Measurements from ENCODE around the gene LRP3.

LRP3 gene

DNA sequence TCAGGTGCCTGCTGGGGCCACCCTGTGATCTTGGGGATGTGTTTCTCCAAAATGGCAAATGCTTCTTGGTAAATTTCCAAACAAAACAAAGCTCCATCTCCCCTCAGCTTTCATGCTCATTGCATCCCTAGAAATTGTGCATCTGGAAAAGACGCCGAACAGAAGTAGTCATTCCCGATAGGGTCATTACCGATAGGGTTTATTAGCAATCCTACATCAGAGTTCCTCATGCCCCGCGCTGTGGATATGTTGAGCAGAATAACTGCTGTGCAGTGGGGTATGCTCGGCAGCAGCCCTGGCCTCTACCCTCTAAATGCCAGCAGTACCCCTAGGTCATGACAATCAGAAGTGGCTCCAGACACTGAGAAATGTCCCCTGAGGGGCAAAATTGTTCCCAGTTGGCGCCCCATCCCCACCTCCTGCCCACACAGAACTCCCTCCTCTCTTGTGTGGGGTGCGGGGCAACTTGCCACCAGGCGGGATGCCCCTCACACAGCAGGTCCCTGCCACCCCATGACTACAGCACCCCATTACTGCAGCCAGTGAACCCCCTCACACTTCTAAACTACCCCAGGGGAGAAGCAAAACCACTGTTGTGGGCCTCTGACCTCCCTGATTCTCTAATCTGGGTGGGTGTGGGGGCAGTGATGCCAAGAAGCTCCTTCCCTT, 44.5 kb downstream of the LRP3 start:
- DNase-seq (ENCODE audit: low read depth), result no peak

DNA sequence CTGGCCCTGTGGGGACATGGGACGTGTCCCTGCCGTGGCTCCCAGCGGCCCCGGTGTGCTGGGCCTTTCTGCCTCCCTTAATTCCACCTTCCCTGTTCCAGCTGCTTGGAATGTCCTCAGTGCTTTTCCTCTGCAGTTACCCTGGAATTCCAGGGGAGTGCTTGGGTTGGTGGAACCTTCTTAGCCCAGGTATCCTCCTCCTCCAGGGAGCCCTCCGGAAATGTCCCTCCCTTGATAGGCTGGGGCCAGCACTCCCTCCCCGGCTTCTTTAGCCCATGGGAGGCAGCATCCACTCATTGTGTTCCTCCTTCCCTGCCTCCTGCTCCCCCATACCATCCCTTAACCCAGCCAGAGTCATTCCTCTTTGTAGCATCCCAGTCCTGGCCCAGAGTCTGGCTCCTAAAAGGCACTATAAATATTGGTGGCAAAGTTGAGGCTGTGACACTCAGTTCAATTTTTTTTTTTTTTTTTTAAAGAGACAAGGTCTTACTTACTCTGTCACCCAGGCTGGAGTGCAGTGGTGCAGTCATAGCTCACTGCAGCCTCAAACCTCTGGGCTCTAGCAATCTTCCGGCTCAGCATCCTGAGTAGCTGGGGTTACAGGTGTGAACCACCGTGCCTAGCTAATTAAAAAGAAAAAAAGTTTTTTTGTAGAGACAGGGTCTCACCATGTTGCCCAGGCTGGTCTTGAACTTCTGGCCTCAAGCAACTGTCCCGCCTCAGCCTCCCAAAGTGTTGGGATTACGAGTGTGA, 45.3 kb downstream of the LRP3 start:
- no peak for DNase-seq (ENCODE audit: low read depth)

- no peak for DNase-seq (ENCODE audit: low read depth)
Measured at GRCh38 chr19:33240181-33240771, 46.1 kb downstream of the LRP3 start.

DNA sequence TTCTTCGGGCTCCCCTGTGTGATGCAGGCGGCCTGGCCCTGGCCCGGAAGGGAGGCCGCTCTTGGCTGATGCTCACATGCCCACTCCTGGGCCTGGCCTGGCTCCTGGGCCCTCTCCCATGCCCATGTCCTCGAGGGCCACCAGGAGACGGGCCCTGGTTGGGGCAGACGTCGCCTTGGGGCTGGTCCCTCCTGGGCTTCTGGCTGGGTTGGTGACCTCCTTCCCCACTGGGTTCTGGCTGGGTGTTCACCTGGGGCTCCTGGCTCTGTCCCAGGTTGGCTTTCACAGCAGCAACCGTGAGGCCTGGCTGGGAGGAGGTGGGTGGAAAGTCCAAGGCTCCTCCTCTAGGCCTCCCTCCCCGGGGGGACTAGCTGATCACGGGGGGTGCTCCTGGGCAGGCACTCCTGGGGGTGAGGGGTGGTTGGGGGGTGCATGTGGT, 47.0 kb downstream of the LRP3 start:
- DNase-seq (ENCODE audit: low read depth), result no peak

DNA sequence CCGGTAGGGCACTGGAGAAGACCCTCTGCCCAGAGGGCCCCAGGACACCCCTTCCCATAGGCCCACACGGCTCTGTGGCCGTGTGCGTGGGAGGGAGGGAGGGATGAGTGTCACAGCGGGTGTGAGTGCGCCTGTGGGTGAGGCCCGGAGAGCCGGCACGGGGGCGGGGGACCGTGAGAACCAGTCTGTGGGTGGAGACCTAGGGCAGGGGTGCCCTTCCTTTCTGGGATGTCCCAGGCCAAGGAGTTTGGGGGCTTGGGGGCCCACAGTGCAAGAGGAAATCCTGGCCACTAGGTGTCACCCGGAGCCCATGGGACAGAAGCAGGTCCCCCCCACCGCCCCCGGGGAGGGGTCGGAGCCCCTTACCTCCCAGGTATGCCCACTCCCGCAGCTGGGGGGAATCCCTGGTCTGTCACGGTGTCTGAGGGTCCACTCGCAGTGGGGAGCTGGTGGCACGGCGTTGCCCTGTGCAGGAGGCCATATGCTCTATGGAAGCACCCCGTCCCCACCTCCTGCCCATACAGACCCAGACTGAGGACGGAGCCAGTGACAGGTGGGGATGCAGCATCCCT, 47.5 kb downstream of the LRP3 start:
- no peak for DNase-seq (ENCODE audit: low read depth)

DNA sequence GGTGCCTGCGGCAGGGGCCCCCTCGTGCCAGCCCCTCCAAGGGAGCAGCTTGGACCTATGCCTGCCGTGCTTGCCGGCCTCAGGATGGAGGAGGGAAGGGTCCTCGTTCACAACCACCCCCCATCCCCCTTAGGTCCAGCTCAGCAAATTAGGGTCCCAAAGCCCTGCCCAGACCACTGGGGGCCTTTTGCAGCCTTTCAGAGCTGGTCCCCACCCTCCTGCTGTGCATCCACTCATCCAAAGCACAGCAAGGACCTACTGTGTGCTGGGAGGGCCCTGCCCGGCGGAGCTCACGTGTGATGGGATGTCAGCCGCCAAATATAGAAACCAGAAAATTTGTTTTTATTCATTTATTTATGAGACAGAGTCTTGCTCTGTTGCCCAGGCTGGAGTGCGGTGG, 48.0 kb downstream of the LRP3 start:
- no peak for DNase-seq (ENCODE audit: low read depth)

DNA sequence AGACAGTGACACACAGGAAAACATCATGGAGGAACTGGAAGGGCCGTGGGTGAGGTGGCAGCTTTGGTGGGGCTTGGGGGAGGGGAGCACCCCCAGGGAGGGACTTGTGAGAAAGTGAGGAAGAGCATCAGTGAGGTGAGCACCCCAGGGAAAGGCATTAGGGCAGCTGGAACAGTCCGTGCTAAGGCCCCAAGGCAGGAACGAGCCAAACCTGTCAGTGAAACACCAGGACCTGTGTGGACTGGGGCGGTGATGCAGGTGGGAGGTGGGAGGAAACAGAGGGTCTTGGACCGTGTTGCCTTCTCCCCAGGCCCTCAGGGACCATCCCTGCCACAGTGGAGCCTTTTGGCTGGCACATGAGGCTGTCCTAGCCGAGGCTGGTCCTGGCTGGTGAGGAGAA, 48.8 kb downstream of the LRP3 start:
- no peak for DNase-seq (ENCODE audit: low read depth)

DNA sequence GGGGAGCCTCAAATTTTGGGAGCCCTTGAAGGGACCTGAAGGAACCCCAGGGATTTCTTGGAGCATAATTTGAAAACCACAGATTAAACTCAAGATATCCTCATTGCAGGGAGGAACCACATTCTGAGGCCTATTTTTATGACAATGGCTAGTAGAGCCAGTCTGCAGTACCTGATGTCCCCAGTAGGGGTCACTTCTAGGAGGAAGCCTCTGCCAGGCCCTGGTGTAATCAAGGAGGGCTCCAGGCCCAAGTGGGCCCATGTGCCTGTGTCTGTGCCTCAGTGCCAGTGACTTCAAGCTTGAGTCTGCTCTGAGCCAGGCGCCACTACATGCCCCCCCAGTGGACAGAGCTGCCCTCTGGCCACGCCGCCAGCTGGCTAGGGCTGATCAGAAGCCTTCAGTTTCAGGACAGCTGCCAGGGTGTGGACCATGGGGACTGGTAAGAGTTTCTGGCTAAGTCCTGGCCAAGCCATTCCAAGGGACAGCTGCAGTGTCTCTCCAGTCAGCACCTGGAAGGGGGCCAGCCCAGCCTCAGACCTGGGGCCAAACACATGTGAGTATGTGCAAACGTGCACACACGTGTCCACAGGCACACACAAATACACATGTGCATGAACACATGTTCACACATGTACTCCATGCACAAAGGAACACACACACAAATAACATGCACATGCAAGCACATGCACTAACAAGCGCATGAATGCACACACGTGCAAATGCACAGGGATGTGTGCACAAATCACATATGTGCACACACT, 52.0 kb downstream of the LRP3 start:
- no peak for DNase-seq (ENCODE audit: low read depth)

- no peak for DNase-seq (ENCODE audit: low read depth)
Measured at GRCh38 chr19:33246709-33247440, 52.7 kb downstream of the LRP3 start.

DNA sequence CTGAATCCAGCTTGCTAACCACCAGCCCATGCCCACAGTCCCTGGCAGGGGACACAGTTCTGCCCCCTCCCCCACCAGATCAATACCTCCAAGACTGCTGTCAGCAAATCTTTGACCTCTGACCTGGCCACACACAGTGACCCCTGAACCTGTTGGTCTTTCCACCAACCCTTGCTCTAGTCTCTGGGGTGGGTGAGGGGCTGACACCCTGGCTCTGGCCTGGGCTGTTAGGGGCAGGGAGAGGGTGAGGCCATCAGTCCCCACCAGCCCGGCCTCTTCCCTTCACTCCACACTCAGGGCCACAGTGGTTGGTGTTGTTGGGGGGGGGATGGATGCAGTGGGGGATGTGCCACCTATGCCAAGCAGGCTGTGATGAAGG, 53.3 kb downstream of the LRP3 start:
- no peak for DNase-seq (ENCODE audit: low read depth)

DNA sequence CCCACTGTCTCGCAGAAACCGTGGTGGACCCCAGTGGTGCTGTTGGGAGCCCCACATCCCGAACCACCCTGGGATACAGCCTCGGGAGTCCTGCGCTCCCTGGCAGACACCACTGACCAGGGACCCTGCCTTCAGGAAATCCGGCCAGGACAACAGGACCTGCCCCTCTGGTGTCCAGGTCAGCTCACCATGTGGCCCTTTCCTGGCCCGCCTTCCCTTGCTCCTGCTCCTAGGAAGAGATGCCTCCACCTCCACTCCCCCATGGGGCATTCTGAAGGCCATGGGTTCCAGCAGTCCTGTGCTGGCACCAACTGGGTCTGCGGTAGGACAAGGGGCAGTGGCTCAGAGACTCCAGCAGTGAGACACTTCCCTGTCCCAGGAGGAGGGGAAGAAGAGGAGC, 54.0 kb downstream of the LRP3 start:
- no peak for DNase-seq (ENCODE audit: low read depth)

DNA sequence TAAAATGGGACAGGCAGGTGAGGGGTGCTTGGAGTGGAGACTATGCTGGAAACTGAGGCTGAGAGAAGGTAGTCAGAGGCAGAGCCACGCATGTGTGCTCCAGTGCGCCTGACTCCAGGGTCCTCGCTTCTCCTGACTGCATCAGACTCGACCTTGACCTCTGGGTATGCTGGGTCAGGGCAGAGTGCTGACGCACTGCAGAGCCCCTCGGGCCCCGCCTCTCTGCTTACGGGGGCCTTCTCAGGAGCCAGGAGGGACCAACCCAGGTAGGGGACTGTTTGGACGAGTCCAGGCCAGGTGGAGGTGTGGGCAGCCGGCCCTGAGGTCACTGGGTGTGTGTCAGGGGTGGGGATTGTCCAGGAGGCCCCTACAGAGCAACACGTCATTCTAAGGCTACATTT, 54.4 kb downstream of the LRP3 start:
- no peak for DNase-seq (ENCODE audit: low read depth)

DNA sequence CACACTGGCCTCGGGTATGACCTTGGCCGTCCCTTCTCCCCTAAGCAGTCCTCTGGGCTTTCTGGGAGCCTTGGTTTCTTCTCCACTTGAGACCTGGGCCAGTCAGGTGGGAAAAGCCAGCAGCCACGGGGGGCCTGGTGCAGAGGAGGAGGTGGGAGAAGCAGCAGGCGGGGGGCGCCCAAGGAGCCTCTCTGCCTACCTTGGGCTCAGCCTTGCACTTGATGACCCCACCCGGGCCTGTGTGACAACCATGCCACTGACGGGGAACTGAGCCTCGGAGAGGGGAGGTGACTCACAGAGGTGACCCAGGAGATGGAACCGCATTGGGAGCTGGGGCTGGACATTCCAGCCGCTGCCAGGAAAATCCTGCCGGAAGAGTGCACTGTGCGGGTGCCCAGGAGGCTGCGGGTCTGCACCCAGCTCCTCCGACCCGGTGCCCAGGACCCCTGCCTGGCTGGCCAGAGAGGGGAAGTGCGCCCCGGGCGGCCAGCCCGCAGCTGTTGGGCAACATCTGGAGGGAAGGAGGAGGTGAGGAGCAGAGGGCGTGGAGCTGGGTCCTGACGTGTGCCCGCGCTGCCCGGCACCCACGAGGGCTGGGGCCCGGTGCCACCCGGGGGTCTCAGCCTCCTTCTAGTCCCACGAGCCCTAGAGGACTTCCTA, 55.0 kb downstream of the LRP3 start:
- no peak for DNase-seq (ENCODE audit: low read depth)

GRCh38 chr19:33249740-33250366, 55.7 kb downstream of the LRP3 start:
- no peak for DNase-seq (ENCODE audit: low read depth)

DNA sequence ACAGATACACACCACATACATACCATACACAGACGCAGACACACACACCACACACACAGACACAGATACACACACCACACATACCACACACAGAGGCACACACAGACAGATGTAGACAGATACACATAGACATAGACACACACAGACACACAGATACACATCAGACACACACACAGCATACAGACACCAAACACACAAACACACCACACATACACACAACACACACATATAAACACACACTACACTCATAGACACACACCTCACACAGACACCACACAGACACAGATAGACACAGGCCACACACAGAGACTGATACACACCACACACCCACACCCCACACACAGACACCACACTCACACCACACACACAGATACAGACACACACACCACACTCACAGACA, 56.4 kb downstream of the LRP3 start:
- DNase-seq (ENCODE audit: low read depth), result no peak

- no peak for DNase-seq (ENCODE audit: low read depth)
Measured at GRCh38 chr19:33251076-33251475, 56.9 kb downstream of the LRP3 start.

DNA sequence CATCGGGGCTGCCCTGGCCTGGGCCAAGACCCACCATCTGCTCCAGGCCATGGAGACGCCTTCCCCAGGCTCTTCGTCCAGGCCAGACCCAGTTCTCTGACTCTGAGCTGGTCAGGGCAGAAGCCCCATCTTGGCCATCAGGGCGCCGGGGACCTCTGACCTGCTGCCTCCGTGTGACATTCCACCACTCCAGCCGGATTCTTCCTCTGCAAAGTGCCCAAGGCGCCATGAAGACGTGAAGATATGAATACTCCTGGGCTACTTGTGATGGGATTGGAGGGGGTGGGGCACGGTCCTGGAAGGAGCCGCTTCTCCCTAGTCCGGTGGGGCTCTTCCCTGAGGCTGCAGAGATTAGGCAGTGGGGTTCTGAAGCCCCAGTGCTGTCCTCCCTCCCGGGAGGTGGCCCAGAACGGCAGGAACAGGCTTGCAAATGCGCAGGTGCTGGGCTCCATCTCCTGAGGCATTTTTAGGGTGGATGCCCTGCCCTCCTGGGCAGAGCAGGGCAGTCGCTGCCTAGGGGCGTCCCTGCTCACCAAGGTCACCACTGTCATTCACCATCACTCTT, 57.5 kb downstream of the LRP3 start:
- DNase-seq (ENCODE audit: low read depth), result no peak

DNA sequence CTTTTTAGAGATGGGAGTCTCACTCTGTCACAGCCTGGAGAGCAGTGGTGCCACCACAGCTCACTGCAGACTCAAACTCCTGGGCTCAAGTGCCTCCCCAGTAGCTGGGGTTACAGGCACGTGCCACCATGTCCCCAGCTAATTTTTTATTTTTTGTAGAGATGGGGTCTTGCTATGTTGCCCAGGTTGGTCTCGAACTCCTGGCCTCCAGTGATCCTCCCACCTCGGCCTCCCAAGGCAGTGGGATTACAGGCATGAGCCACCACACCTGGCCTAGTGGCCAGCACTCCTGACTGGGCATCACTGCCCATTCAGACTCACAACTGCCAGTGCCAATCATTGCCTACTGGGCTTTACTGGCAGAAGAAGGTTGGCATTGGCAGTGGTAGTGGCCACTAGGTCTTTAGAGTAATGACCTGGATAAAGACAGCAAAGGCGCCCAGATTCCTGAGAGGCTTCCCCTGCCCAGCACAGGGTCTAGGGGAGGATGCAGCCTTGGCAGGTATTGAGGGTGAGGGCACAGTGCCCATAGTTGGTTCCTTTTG, 58.4 kb downstream of the LRP3 start:
- DNase-seq (ENCODE audit: low read depth), result no peak

DNA sequence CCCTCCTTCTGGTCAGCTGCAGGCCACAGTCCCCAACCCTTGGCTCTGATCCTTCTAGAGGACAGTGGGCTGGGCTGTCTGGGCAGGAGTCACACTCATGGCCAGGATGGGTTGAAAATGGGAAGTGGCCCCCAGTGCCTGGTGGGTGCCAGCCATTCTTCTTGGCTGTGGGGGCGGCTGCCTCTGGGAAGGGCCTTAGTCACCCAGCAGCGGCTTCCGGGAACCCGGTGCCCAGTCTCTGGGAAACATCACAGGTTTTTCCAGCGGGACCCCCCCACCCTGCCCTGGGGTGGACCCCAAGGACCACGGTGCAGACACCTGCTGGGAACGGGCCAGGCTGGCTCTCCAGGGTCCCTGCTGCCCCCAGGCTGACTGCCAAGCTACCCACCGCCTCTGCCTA, 58.8 kb downstream of the LRP3 start:
- DNase-seq (ENCODE audit: low read depth), result no peak

- no peak for DNase-seq (ENCODE audit: low read depth)
Measured at GRCh38 chr19:33254245-33254824, 60.2 kb downstream of the LRP3 start.
